Epidermal melanocyte (primary cell): ENCODE results near the gene COMP.

ENCODE experiments used
- DNase-seq: peaks from one replicate; pipeline ENCODE4 v3.0.0; 2011; ENCODE audit warnings: low spot score; ENCODE audit not compliant: insufficient read length

COMP gene

DNA sequence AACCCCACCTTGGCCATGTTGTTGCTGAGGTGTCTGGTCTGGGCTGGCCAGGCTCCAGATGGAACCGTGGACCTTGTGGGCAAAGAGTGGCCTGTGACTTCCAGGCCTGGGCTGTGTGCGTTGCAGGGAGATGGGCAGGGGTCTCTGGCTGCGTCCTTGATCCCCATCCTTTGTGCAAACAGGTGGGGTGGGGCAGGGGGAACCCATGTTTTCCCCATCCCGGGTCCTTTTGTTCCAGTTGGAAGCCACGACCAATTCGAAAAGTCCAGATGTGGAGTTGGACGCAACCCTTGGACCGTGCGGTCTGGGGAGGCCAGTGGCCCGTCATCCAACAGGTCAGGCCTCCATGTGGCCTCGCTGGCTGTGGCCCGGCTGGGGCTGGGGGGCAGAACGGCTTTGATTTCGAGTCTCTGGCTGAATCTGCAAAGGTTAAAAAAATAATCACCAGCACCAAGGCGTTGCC, 13.1 kb upstream of the COMP start:
- DNase-seq = no peak

DNA sequence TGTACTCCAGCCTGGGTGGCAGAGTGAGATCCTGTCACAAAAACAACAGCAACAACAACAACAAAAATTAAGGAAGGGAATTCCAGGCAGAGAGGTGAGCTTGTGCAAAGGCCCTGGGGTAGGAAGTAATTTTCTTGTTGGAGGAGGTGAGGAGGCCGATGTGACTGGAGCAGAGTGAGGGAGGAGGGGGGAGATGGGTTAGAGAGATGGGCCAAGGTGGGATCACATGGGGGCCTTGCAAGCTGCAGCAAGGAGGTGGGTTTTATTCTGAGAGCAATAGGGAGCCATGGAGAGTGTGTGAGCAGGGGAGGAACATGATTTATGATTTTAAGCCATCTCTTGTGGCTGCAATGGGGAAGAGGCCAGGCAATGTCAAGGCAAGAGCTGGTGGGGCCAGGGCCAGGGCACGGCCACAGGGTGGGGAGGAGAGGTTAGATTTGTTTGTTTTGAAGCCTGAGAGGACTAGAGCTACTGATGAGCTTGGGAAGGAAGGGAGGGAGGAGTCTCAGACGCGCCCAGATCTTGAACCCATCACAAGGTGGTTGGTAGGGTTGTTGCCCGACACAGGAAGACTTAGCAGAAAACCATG, 12.5 kb upstream of the COMP start:
- DNase-seq = no peak

DNA sequence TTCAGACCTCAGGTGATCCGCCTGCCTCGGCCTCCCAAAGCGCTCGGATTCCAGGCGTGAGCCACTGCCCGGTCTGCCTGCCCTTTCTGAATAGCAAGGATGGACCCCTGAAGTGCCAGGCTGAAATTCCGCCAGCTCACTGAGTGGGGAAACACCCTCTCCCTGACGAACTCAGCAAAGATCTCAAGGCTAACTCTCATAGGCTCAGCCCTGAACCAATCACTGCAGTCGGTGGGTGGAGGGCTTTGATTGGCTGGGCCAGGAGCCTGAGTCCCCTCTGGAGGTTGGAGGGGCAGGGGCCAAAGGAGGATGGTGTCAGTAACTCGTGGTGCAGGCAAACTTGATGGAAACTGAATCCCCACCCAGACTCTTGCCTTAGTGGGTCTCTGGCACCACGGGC, 11.2 kb upstream of the COMP start:
- DNase-seq = peak; percentile 16

DNA sequence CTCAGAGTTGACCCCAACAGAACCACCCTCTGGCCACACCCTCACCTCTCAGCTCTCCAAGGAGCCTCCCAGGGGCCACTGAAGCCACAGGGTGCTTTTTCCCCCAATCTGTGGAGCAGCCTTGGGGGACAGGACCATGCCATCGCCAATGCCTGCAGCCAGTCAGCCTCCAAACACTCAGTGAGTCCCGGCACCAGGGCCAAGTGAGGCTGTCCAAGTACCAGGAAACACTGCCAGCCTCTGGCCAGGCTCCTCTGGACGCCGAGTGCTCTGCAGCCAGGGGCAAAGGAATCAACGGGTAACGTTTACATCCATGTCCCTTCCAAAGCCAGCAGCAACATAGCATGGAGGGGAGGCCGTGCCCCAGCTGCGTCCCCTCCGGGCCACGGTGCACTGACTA, 9.5 kb upstream of the COMP start:
- DNase-seq = no peak

DNA sequence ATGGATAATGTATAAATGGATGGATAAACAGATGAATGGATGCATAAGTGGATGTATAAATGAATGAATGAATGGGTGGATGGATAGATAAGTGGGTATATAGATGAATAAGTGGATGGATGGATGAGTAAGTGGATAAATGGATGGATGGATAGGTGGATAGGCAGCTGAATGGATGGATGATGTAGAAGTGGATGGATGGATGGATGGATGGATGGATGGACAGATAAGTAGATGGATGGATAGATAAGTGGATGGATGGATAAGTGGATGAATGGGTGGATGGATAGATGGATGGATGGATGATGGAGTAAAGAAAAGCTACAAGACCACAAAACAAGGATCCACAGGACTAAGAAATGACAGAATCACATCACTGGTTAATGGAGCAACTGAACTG, 9.0 kb upstream of the COMP start:
- no peak for DNase-seq

DNA sequence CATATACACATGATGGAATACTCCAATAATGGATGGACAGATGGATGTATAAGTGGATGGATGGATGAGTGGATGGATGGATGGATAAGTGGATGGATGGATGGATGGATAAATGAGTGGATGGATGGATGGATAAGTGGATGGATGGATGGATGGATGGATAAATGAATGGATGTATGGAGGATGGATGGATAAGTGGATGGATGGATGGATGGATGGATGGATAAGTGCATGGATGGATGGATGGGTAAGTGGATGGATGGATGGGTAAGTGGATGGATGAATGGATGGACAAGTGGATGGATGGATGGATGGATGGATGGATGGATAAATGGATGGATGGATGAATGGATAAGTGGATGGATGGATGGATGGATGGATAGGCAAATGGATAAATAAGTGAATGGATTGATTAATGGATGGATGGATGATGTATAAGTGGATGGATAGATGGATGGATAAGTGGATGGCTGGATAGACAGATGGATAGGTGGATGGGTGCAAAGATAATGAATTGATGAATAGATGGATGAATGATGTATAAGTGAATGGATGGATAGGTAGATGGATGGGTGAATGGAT, 8.4 kb upstream of the COMP start:
- DNase-seq = no peak

DNA sequence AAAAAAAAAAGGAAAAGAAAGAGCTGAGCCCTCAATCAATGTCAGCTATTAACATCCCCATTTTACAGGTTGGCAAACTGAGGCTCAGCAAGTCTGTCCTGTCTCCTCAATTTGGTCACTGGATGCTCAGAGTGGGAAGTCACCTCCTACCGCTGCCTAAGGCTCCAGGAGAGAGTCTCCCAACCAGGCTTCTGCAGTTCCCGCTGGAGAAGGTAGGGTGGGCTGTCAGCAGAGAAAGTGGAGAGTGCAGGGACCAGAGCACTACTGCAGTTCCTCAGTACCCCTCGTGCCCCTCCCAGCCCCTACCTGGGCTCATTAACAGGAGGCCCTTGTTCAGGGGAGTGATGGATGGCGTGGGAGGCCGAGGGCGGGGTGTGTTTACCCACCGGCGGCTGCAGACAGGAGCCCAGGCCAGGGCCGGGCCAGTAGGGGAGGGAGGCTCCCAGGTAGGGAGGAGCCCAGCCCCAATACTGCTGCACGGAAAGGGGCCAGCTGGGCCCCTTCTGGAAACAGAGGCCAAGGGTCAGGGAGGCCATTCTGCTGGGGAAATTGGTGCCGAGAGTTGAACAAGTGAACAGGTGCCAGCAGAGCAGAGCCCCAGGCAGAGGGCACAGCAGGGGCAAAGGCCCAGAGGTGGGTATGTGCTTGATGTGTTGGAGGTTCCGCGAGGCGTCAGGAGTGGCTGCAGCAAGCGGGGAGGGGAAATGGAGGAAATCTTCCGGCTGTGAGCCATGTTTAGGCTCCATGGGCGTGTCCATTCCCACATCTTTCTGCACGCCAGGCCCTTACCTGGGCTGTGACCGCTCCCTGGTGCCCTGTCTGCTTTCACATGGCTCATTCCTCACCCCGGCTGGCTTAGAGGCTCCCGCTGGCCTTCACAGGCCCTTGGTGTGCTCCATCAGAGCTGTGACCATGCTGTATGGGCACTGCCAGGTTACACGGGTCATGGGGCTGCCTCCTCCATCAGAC, 7.6 kb upstream of the COMP start:
- DNase-seq = peak; percentile 6

DNA sequence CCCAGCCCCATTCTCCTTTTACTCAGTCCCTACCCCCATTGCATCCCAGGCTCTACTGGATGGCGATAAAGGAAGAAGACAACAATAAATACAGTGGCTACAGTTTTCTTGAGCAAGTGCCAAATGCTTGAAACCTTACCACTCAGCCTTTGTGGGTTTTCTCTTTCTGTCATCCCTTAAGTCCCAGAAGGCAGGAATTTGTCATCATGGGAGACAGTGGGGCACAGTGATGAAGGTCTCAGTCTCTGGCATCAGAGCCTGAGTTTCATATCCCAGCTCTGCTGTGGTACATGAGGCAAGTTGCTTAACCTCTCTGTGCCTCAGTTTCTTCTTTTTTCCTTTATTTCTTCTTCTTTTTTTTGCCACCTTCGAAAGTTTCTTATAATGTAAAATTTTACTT, 5.1 kb upstream of the COMP start:
- DNase-seq = peak; percentile 11

DNA sequence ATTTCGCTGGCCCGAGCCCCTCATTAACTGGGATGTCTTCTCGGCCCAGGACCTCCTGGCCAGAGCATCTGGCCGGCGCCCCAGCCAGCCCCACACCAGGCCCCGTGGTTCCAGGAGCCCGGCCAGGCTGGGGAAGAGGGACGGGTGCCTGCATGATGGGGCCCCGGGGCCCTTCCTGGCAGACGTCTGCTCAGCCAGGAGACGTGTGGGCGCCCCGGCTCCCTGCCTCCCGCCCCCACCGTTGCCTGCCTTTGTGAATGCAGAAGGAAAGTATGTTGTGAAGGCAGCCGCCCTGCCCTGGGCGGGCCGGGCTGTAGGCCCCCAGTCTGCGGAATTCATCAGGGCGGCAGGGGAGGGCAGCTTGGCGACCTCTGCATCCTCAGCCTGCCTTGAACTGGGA, 4.4 kb upstream of the COMP start:
- peak; percentile 11 for DNase-seq

DNA sequence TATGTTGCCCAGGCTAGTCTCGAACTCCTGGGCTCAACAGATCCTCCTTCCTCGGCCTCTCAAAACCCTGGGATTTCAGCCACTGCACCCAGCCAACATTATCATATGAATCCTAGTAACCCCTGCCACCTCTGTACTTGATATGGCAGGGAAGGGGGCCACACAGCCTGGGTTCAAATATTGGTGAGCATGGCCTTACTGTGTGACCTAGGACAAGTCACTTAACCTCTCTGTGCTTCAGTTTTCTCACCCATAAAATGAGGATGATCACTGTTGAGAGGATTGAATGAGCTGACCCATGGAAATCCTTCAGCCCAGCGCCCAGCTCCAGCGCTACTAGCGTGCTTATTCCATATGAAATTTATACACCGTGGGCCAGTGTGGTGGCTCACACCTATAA, 3.6 kb upstream of the COMP start:
- DNase-seq = no peak

DNA sequence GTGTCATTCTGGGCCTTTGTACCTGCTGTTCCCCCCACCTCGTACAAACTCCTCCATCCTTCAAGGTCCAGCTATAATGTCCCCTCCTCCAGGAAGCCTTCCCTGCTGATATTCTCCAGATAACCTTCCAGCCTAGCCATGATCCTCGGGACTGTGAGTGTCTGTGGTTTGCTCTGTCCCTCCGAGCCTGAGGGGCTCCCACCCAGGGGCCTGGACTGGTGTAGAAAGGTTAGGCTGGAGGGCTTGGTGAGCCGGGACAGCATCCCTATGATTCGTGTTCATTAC, 2.9 kb upstream of the COMP start:
- DNase-seq = peak; percentile 4

DNA sequence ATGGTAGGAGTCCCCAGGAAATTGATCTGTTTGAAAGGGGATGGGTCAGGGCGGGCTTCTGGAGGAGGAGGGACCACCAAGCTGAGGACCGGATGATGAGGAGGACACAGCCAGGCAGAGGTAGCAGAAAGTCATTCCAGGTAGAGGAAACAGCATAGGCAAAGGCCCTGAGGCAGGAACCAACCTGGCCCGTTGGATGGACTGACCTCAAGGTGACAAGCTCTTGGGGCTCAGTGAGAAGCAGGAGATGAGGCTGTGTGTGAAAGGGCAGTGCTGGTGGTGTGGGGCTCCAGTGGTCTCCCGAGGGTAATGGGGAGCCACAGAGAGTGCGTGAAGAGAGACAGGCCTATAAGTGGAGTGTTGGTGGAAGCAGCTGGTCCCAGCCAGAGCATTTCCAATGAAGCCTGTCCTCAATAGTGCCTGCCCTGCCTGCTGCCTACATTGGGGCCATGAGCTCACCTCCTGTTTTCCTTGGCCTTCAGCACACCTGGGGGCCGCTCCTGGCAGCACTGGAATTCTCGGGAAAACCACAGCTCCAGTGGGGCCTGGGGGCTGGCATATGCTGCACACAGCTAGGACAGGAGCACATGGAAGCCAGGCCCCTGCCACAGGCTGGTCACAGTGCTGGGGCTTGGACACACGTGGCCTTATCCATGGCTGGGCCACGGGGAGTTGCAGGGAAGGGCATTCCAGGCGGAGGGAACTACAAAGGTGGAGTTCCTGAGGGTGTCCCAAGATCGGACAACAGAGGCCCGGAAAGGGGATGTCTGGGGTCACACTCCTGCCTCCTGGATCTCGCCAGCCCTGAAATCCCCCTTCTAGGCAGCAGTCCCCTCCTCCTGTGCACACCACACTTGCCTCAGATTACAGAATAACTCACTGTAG, 2.3 kb upstream of the COMP start:
- DNase-seq = peak; percentile 12

DNA sequence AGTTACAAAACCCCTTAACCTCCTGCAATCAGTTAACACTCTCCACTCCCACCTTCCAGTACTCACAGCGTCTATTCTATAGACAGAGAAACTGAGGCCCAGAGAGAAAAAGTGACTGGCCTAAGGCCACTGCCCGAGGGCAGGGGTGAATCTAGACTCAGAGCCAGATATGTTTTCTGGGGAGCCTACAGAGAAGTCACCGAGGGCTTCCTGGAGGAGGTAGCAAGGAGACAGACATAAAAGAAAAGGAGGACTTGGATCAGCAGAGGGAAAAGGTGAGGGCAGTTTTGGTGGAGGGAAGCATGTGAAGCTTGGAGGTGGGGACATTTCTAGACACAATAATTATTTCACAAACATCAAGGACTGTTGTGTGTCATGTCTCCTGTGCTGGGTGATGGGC, 1.6 kb upstream of the COMP start:
- no peak for DNase-seq

DNA sequence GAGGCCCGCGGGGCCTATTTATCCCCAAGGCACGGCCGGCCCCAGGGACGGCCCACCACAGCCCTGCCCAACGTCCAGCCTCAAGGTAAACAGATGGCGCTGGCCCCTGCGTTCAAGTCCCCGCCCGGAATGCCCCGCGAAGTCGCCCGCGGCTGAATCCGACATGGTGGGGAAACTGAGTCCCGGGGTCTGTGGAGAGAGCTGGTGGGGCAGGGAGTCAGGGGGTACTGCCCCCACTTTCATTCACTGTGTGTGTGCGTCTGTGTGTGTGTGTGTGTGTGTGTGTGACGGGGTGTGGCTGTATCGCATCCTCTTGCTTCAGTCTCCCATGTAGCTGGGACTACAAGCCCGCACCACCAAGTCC, 192 bp upstream of the COMP start:
- no peak for DNase-seq

DNA sequence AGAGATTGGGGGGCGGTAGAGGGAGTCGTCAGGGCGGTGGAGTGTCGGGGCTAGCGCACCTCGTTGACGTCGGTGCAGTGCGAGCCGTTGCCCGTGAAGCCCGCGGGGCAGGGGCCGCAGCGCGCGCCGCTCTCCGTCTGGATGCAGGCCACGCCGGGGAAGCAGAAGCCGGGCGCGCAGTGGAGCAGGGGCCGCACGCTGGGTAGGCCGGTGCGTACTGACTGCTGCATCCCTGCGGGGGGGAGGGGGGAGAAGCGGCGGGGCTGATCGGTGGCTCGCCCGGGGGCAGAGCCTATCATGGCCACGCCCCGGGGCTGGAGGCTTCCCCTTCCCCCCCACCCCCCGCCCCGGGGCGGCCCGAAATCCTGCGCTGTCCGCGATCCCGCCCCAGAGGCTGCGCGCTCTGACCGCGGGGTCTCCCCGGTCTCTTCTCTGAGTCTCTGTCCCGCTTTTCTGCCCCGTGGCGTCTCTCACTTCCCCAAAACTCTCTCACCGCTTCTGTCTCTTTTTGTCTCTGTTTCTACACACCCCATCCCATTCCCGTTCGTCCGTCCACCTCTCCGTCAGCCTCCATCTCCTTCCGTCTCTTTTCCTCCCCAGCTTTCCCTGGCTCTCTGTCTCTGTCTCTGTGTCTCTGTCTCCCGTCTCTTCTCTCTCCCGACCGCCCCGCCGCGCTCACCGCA, 1.1 kb downstream of the COMP start:
- no peak for DNase-seq

DNA sequence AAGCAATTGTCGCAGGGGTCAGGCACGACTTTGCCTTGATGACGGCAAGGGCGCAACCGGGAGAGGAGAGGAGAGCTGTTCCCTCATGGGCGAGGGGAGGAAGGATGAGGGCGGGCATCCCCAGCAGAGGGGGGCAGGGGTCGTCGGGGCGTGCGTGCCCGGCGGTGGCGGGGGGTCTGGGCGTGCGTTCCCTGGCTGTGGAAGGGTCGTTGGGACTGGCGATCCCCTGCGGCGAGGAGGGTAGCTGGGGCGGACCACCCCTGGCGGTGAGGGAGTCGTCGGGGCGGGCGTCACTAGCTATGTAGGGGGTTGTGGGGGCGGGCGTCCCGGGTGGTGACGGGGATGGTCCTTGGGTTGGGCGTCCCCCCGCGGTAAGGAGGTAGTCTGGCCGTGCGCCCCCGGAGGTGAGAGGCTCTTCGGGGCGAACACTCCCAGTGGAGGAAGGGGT, 1.7 kb downstream of the COMP start:
- no peak for DNase-seq

DNA sequence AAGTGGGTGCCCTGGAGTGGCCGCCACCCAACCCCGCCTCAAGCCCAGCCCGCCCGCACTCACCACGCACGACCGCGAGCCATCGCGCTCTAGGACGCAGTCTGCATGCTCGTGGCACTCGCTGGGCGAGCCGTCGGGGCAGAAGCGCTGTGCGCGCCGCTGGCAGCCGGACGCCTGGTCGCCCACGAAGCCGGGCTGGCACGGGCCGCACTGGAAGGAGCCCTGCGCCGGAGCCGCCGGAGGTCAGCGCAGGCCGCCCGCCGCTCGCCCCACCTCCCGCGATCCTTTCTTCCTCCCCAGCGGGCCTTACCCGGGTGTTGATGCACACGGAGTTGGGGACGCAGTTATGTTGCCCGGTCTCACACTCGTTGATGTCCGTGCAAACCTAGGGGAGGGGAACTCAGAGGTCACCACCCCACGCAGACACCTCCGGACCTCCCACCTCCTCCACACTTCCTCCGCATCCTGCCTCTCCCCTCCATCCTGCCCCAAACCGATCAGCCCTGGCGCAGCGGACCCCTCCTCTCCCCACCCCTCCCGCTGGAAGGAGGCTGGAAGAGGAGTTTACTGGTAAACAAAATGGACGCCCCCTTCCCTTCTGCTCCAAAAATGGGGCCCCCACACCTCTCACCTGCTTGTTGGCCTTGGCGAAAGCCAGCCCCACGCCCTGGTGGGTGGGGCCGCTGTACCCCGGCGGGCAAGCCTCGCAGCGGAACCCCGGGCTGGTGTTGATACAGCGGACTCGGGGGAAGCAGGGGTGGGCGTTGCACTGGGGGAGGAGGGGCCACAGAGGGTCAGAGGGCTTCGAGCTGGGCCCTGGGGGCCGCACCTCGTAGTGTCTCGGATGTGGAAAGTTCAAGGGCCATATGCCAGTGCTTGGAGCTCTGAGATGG, 2.3 kb downstream of the COMP start:
- no peak for DNase-seq

DNA sequence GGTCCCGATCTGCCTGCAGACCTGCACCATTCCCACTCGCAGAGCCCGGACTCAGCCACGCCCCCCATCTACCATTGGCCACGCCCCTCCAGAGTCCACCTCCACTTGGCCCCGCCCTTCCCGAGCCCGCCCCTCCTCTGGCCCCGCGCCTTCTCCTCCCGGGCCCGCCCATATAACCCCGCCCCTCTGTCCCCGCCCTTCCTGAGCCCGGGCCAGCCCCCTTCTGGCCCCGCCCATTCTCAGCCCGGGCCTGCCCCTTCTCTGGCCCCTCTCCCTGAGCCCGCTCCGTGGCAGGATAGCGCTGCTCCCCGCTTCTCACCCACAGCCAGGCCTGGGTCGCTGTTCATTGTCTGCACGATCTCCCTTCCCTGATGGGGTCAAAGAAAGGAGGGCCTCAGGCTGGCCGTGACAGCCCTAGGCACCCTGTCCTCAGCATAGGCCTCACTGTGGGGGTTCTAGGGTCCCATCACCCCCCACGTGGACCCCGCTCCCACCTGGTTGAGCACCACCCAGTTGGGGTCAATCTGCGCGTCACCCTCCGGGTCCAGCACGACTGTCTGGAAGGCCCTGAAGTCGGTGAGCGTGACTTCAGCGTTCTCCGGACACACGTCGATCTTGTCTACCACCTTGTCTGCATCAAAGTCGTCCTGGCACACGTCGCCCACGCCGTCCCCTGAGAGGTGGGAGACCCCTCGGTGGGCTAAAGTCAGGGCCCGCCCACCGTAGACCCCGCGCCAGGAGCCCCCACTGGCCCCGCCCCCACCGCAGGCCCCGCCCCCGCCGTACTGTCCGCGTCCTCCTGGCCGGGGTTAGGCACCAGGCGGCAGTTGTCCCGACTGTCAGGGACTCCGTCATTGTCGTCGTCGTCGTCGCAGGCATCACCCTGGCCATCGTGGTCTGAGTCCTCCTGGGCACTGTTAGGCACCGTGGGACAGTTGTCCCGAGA, 5.7 kb downstream of the COMP start:
- DNase-seq = peak; percentile 68

DNA sequence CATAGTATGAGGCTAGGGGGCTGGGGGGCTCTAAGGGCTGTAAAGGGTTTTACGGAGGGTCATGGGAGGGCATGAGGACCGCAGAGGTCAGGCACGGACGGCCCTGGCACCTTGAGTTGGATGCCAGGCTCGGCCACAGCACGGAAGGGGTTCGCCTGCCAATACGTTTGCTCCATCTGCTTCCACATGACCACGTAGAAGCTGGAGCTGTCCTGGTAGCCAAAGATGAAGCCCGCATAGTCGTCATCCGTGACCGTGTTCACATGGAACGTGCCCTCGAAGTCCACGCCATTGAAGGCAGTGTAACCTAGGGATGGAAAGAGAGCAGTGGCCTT, 6.4 kb downstream of the COMP start:
- no peak for DNase-seq
